RWPE1 (cell line): ENCODE data around the gene KCNMA1.

Source experiments
- CTCF ChIA-PET: fragments of 350-600 bp; sonication (Branson Sonifier 250); formaldehyde crosslinking; extraction: SDS; loops from one replicate; lab custom pipeline; 2021; lab: Yijun Ruan, JAX
- POLR2A ChIA-PET: fragments of 400-600 bp; formaldehyde crosslinking; extraction: SDS; loops from one replicate; lab custom pipeline; 2020; ENCODE audit warnings: antibody characterized with exemption; ENCODE audit not compliant: low non-redundant PET; lab: Yijun Ruan, JAX
- DNase-seq: peaks from one replicate; pipeline ENCODE4 v3.0.0; 2012; ENCODE audit warnings: low spot score
- H3K27ac ChIP-seq: fragments of 450-650 bp; 2 replicates; pipeline ENCODE4 v1.5.1; 2017
- TF ChIP-seq, protein P1 (sequence below): fragments of 450-650 bp; conservative IDR thresholded peaks from 2 replicates; pipeline ENCODE4 v1.5.1; 2017; ENCODE audit warnings: low read depth, mild to moderate bottlenecking

The KCNMA1 gene

DNA sequence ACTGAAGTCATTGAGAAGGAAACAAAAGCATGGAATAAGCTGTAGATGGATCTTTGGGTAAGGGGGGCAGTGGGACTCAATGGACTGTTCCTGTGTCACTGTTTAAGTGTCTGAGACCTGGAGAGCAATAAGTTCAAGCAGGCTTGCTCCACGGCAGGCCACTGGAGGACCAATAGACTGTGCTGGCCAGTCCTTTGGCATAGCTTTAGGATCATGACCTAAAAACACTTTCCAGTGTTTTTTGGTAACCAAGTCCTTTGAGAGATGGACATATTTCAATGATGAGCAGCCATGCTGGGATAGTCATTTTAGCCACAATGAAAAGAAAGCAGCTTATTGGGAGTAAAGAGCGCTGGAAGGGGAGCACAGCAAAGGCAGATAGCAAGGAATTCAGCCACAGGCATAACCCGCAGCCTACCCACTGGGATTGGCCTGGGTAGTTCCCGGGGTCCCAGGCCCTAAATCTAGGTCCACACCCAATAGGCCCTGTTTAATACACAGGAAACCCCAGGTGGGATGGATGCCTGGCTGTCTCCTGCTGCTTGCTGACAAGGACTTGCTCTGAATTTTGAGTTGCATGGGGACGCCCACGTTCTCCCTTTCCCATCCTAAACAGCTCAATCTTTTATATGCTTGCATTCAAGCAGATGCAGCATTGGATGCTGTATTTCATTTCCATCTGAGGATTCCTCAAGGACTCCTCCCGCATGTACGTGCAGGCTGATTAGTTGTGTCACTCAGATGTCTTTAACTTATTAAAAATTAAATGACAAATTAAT is 727.2 kb downstream of the KCNMA1 start:
- CTCF ChIA-PET, result interaction anchor here (0.6 kb wide), 1 partner anchor 538 kb away, joined by 4 read pairs; no protein-coding TSS in a partner anchor
- H3K27ac ChIP-seq, result no peak overlapping the region
- no peak for DNase-seq
- POLR2A ChIA-PET, result no interaction called here
- TF ChIP-seq, protein P1, sequence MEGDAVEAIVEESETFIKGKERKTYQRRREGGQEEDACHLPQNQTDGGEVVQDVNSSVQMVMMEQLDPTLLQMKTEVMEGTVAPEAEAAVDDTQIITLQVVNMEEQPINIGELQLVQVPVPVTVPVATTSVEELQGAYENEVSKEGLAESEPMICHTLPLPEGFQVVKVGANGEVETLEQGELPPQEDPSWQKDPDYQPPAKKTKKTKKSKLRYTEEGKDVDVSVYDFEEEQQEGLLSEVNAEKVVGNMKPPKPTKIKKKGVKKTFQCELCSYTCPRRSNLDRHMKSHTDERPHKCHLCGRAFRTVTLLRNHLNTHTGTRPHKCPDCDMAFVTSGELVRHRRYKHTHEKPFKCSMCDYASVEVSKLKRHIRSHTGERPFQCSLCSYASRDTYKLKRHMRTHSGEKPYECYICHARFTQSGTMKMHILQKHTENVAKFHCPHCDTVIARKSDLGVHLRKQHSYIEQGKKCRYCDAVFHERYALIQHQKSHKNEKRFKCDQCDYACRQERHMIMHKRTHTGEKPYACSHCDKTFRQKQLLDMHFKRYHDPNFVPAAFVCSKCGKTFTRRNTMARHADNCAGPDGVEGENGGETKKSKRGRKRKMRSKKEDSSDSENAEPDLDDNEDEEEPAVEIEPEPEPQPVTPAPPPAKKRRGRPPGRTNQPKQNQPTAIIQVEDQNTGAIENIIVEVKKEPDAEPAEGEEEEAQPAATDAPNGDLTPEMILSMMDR, result no peak

DNA sequence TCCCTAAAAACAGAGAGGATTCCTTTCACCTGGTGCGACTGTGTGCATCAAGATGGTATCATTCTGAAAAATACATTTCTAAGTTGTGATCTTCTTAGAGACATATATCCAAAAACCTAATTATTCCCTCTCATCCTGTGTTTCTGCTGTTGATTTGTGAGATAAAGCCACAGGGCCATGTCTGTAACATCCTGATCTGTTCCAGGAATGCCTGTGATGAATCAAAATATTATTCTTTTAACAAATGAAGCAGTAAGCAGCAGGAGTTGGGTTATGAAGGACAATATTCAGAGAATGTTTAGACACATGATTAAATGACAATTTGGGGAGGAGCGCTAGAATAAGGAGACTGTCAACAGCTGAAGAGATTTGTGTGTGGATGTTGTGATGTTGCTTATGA is 731.4 kb downstream of the KCNMA1 start:
- CTCF ChIA-PET, result interaction anchor here (0.5 kb wide), 1 partner anchor 756 kb away, joined by 3 read pairs; no protein-coding TSS in a partner anchor
- DNase-seq, result no peak
- no peak overlapping the region for H3K27ac ChIP-seq
- TF ChIP-seq, protein P1, result no peak
- POLR2A ChIA-PET, result no interaction called here

DNA sequence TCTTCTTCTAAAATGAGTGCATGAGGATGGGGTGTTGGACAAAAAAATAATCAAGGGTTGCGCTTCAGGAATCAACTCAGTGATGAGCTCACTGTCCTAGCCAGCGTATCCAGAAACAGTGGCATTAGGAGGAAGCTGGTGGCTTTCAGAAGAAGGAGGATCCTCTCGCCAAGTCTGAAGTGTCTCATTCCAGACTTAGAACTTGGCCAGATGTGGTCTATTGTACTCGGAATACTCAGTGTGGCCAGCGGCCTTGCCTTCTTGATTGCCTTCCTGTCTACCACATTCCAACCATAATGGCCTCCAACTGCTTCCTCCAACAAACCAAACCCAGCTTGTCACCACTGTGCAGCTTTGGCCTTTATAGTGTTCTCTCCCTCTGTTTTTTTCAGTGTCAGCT is 732.4 kb downstream of the KCNMA1 start:
- ChIA-PET POLR2A (no interaction called here), CTCF (interaction anchor here (0.7 kb wide), 1 partner anchor 599 kb away, joined by 3 read pairs; no protein-coding TSS in a partner anchor)
- DNase-seq, result no peak
- no peak overlapping the region for H3K27ac ChIP-seq
- TF ChIP-seq, protein P1, result no peak

DNA sequence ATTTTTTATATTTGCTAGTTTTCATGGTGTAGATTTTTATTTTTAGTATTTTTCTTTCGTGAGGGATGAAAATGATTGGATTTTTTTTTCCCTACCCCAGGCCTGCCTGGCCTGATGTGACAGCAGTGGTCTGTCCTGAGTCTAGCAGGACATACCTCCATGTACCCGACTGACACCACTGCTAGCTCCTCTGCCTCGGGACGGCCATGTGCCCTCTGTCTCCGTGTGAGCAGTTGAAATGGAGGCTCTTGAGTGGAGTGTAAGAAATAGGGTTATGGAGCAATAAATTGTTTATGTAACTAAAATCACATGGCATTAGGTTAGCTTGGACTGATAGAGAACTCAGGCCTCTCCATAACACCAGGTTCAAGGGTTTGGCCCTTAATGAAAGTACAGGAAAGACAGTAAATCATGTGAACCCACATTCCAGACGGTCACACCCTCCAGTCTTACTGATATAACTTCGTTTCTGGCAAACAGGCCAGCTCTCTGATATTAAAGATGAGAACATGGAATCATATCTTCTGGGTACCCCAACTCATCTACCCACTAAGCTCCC is 734.1 kb downstream of the KCNMA1 start:
- POLR2A ChIA-PET, result no interaction called here
- no peak overlapping the region for H3K27ac ChIP-seq
- CTCF ChIA-PET, result interaction anchor here (0.6 to 1.5 kb wide), 2 partner anchors 39 to 1014 kb away, joined by 3 to 4 read pairs; no protein-coding TSS in a partner anchor
- no peak for DNase-seq
- TF ChIP-seq, protein P1, result no peak

DNA sequence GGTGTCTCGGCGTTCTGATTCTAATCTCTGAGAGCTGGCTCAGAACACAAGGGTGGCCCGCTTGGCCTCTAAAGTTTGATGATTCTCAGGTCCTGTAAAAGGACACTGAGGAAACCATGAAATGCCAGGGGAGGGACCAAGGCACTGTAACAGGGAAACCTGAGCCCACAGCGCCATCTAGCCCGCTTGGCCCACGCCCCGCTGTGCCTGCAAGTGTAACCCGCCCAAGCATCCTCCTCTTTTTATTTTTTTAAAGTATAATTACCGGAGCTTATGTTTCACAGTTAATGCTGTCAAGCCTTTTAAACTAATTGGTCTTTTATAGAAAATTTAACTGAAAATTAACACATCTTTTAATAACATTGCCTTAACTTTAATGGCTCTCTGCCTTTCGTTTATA is 734.7 kb downstream of the KCNMA1 start:
- CTCF ChIA-PET, result interaction anchor here (0.5 to 1.5 kb wide), 3 partner anchors 17 to 1013 kb away, joined by 3 to 4 read pairs (median 3); no protein-coding TSS in a partner anchor

DNA sequence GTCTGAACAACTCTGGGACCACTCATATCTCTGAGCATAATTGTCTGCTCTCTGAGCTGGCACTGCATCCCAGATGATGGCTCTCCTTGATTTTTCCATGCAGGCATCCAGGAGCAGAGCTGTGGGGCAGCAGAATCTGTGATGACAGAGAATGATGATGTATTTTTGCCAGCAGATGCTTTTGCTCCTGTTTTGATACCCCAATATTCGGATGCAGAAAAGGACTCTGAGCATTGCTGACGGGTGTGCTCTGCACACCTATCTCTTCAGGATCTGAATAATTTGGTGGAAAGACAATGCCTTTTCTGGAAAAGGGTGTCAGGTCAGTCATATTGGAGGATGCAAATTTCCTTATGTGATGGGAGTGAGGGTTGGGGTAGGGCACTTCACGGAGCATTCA is 735.9 kb downstream of the KCNMA1 start:
- DNase-seq, result no peak
- H3K27ac ChIP-seq, result no peak overlapping the region
- ChIA-PET CTCF (no interaction called here), POLR2A (no interaction called here)
- TF ChIP-seq, protein P1, result no peak

More for the DNA sequence above, 734.7 kb downstream of the KCNMA1 start:
- TF ChIP-seq, protein P1, result 0 out of 2 replicates have a peak, but pooled peaks have one; percentile 15
- POLR2A ChIA-PET, result no interaction called here
- DNase-seq, result peak; percentile 13
- no peak overlapping the region for H3K27ac ChIP-seq
